T-helper 2 cell treated with Interferon-gamma antibody and Interleukin-4, amounts not matched to agents 100 ng/mL and 5 ng/mL, for 36 hours (primary cell): ENCODE results near the gene AGR2. TPM values are rescaled to one million over a fixed set of nuclear protein-coding genes. Genes with fewer than 3 reads are reported as not detected.
"Not testable (repeated sequence)": the region's sequence is repeated elsewhere in the genome, so short reads cannot be mapped to it uniquely, and the experiment has no call there.

Experiments
- intact Hi-C: fragments of 100-400 bp; cut with micrococcal nuclease; formaldehyde crosslinking; loops from one replicate; pipeline ENCODE4 v1.15.1; 2023
- total RNA-seq: library from RNA; stranded (reverse); gene quantifications from 2 replicates; pipeline ENCODE4 v1.2.3, GENCODE V29; 2022

Gene AGR2
- total RNA-seq, 1 donor from 2014 or later: not detected

GRCh38 chr7:16774986-16775385, 29.8 kb downstream of the AGR2 start:
- intact Hi-C loops: no loop called here

- intact Hi-C loops: no loop called here
These were observed 30.5 kb downstream of the AGR2 start for GRCh38 chr7:16774294-16774693.

GRCh38 chr7:16773884-16774283, 30.9 kb downstream of the AGR2 start:
- intact Hi-C loops: no loop called here

- intact Hi-C loops: no loop called here
These were observed 31.5 kb downstream of the AGR2 start for GRCh38 chr7:16773326-16773725.

GRCh38 chr7:16770657-16771329, 34.0 kb downstream of the AGR2 start:
- intact Hi-C loops: no loop called here

GRCh38 chr7:16769994-16770393, 34.8 kb downstream of the AGR2 start:
- intact Hi-C loops: not testable (repeated sequence)

GRCh38 chr7:16765436-16765859, 39.4 kb downstream of the AGR2 start:
- intact Hi-C loops: no loop called here

GRCh38 chr7:16764942-16765341, 39.9 kb downstream of the AGR2 start:
- intact Hi-C loops: no loop called here

GRCh38 chr7:16762177-16762576, 42.6 kb downstream of the AGR2 start:
- intact Hi-C loops: no loop called here

GRCh38 chr7:16759840-16760239, 45.0 kb downstream of the AGR2 start:
- intact Hi-C loops: loop anchor here (10.0 kb wide), 1 partner anchor 335 kb away; the partner anchor contains the start of gene CRPPA

- intact Hi-C loops: loop anchor here (10.0 kb wide), 1 partner anchor 334 kb away; the partner anchor contains the start of gene CRPPA
These were observed 45.9 kb downstream of the AGR2 start for GRCh38 chr7:16758631-16759611.

- intact Hi-C loops: loop anchor here (10.0 kb wide), 1 partner anchor 333 kb away; the partner anchor contains the start of gene CRPPA
These were observed 46.8 kb downstream of the AGR2 start for GRCh38 chr7:16758036-16758435.

- intact Hi-C loops: loop anchor here (10.0 kb wide), 1 partner anchor 331 kb away; the partner anchor contains the start of gene CRPPA
These were observed 49.4 kb downstream of the AGR2 start for GRCh38 chr7:16755397-16755796.

GRCh38 chr7:16754856-16755317, 49.9 kb downstream of the AGR2 start:
- intact Hi-C loops: loop anchor here (10.0 kb wide), 1 partner anchor 330 kb away; the partner anchor contains the start of gene CRPPA

- intact Hi-C loops: loop anchor here (1.0 to 10.0 kb wide), 2 partner anchors 108 to 329 kb away; partner anchors contain the start of genes BZW2 and CRPPA
These were observed 50.6 kb downstream of the AGR2 start for GRCh38 chr7:16753932-16754855.

- intact Hi-C loops: loop anchor here (1.0 to 10.0 kb wide), 2 partner anchors 107 to 329 kb away; partner anchors contain the start of genes BZW2 and CRPPA
These were observed 51.5 kb downstream of the AGR2 start, which contains the start of gene TSPAN13 for GRCh38 chr7:16753102-16753931. TSPAN13 (plus strand) TSS chr7:16753755; CDS start chr7:16753968, 213 bp downstream.

GRCh38 chr7:16747102-16747501, 57.7 kb downstream of the AGR2 start:
- intact Hi-C loops: no loop called here

GRCh38 chr7:16745645-16746044, 59.2 kb downstream of the AGR2 start:
- intact Hi-C loops: no loop called here

GRCh38 chr7:16744518-16745250, 60.1 kb downstream of the AGR2 start:
- intact Hi-C loops: no loop called here
